ENCODE data around the gene MSL3B.

DNA sequence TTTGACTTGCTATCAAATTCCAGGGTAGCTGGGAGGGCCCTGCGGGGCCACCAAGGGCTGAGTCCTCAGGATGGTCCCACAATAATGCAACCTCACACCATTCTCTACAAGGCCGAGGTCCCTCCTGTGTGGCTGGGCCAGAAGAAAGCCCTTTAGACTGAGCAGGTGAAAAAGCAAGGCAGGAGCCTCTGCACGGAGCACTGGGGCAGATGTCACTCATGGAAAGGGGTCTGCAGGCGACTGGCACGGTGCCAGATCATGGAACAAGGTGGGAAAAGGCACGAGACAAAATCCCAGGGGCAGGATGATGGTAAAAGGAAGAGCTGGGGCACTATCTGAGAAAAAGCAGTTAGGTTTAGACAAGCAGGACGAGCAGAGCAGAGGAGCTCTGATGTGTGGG is 29.9 kb downstream of the MSL3B start:
- TF ChIP-seq, protein P1, sequence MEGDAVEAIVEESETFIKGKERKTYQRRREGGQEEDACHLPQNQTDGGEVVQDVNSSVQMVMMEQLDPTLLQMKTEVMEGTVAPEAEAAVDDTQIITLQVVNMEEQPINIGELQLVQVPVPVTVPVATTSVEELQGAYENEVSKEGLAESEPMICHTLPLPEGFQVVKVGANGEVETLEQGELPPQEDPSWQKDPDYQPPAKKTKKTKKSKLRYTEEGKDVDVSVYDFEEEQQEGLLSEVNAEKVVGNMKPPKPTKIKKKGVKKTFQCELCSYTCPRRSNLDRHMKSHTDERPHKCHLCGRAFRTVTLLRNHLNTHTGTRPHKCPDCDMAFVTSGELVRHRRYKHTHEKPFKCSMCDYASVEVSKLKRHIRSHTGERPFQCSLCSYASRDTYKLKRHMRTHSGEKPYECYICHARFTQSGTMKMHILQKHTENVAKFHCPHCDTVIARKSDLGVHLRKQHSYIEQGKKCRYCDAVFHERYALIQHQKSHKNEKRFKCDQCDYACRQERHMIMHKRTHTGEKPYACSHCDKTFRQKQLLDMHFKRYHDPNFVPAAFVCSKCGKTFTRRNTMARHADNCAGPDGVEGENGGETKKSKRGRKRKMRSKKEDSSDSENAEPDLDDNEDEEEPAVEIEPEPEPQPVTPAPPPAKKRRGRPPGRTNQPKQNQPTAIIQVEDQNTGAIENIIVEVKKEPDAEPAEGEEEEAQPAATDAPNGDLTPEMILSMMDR (IDR thresholded peaks at IDR 0.05) = no peak
- TF ChIP-seq POLR2A (IDR thresholded peaks at IDR 0.05) = no peak
- no peak for TF ChIP-seq POLR2AphosphoS5 (IDR thresholded peaks at IDR 0.05)
